ENCODE results near the gene F9.
"Not testable (repeated sequence)": the region's sequence is repeated elsewhere in the genome, so short reads cannot be mapped to it uniquely, and the experiment has no call there.

F9 gene

GRCh38 chrX:139530550-139530949, at the start of gene F9:
Gene F9, plus strand, starts transcription at chrX:139530739. Its CDS starts 26 bp downstream, at chrX:139530765.
- FAIRE-seq, result no peak

GRCh38 chrX:139483699-139484098, 46.8 kb upstream of the F9 start:
- FAIRE-seq, result no peak

- no peak for FAIRE-seq
These were observed 45.9 kb upstream of the F9 start for GRCh38 chrX:139484591-139484990.

GRCh38 chrX:139495324-139495723, 35.2 kb upstream of the F9 start:
- FAIRE-seq, result no peak

- no peak for FAIRE-seq
These were observed 24.2 kb upstream of the F9 start for GRCh38 chrX:139506333-139506732.

GRCh38 chrX:139508099-139508498, 22.4 kb upstream of the F9 start:
- FAIRE-seq, result no peak

- no peak for FAIRE-seq
These were observed 12.1 kb upstream of the F9 start for GRCh38 chrX:139518475-139518874.

GRCh38 chrX:139528829-139529228, 1.7 kb upstream of the F9 start:
- FAIRE-seq, result not testable (repeated sequence)

GRCh38 chrX:139532834-139533233, 2.3 kb downstream of the F9 start:
- no peak for FAIRE-seq

GRCh38 chrX:139533444-139533843, 2.9 kb downstream of the F9 start:
- no peak for FAIRE-seq

- no peak for FAIRE-seq
These were observed 8.6 kb downstream of the F9 start for GRCh38 chrX:139538907-139539790.

GRCh38 chrX:139542652-139543051, 12.1 kb downstream of the F9 start:
- FAIRE-seq, result no peak

GRCh38 chrX:139543920-139544319, 13.4 kb downstream of the F9 start:
- no peak for FAIRE-seq

- no peak for FAIRE-seq
These were observed 14.1 kb downstream of the F9 start for GRCh38 chrX:139544591-139544990.

- FAIRE-seq, result no peak
These were observed 23.8 kb downstream of the F9 start for GRCh38 chrX:139554376-139554775.

GRCh38 chrX:139554991-139555675, 24.6 kb downstream of the F9 start:
- no peak for FAIRE-seq

GRCh38 chrX:139559383-139560042, 29.0 kb downstream of the F9 start:
- no peak for FAIRE-seq

- no peak for FAIRE-seq
These were observed 29.7 kb downstream of the F9 start for GRCh38 chrX:139560221-139560620.

GRCh38 chrX:139563251-139563650, 32.7 kb downstream of the F9 start:
- FAIRE-seq, result no peak

GRCh38 chrX:139566981-139567380, 36.4 kb downstream of the F9 start:
- FAIRE-seq, result no peak

GRCh38 chrX:139581068-139581467, 50.5 kb downstream of the F9 start:
- FAIRE-seq, result no peak

- no peak for FAIRE-seq
These were observed 55.1 kb downstream of the F9 start for GRCh38 chrX:139585613-139586012.

GRCh38 chrX:139596068-139596467, 65.5 kb downstream of the F9 start:
- FAIRE-seq, result no peak

- no peak for FAIRE-seq
These were observed 69.6 kb downstream of the F9 start for GRCh38 chrX:139600105-139600504.

Measured in endometrium (tissue), 2 donors.